Astrocyte of the cerebellum (primary cell): ENCODE results near the gene GRHL1.

ENCODE experiments used
- DNase-seq: peaks from one replicate; pipeline ENCODE4 v3.0.0-alpha.2; 2011; ENCODE audit warnings: low read depth
- H3K4me3 ChIP-seq: 2 replicates; pipeline ENCODE4 v1.5.1; 2011; ENCODE audit warnings: mild to moderate bottlenecking, low read depth, low read length, moderate library complexity
- CTCF ChIP-seq: IDR thresholded peaks from 2 replicates; pipeline ENCODE4 v1.5.1; 2012; ENCODE audit warnings: low read length, low read depth, moderate library complexity, mild to moderate bottlenecking; ENCODE audit errors: missing control alignments
- in situ Hi-C: cut with HindIII; loops from 2 replicates; pipeline ENCODE4 v1.10.0; 2017; ENCODE audit warnings: low sequenced_read_pairs

Gene GRHL1

GRCh38 chr2:10034333-10035052, 83.0 kb downstream of the GRHL1 start:
- no peak for TF ChIP-seq CTCF
- no peak for DNase-seq
- in situ Hi-C loops, result loop anchor here (5.0 kb wide), 1 partner anchor 222 kb away; no protein-coding TSS in a partner anchor
- no peak overlapping the region for H3K4me3 ChIP-seq

GRCh38 chr2:10035053-10035422, 83.5 kb downstream of the GRHL1 start:
- in situ Hi-C loops, result no loop called here
- no peak overlapping the region for H3K4me3 ChIP-seq
- no peak for TF ChIP-seq CTCF
- no peak for DNase-seq

- no peak for TF ChIP-seq CTCF
- in situ Hi-C loops, result no loop called here
- H3K4me3 ChIP-seq, result no peak overlapping the region
- DNase-seq, result no peak
Measured at GRCh38 chr2:10035633-10036032, 84.1 kb downstream of the GRHL1 start.

GRCh38 chr2:10036095-10036884, 84.8 kb downstream of the GRHL1 start:
- in situ Hi-C loops, result no loop called here
- no peak overlapping the region for H3K4me3 ChIP-seq
- TF ChIP-seq CTCF, result peak; percentile 56
- peak; percentile 19 for DNase-seq

- H3K4me3 ChIP-seq, result no peak overlapping the region
- no peak for TF ChIP-seq CTCF
- DNase-seq, result no peak
- in situ Hi-C loops, result no loop called here
Measured at GRCh38 chr2:10038123-10038522, 86.6 kb downstream of the GRHL1 start.

- TF ChIP-seq CTCF, result no peak
- H3K4me3 ChIP-seq, result no peak overlapping the region
- in situ Hi-C loops, result no loop called here
- no peak for DNase-seq
Measured at GRCh38 chr2:10038716-10039115, 87.2 kb downstream of the GRHL1 start.
